ENCODE data around the gene UGT2B11. TPM values are rescaled to one million over a fixed set of nuclear protein-coding genes. Genes with fewer than 3 reads are reported as not detected.
A peak's percentile ranks its signal among the peaks of the same experiment; 100 is the strongest.
"Not testable (repeated sequence)": the region's sequence is repeated elsewhere in the genome, so short reads cannot be mapped to it uniquely, and the experiment has no call there.

Gene UGT2B11
- total RNA-seq, result not detected

GRCh38 chr4:69214716-69215115 is at the start of gene UGT2B11:
UGT2B11 (minus strand) TSS chr4:69214748; CDS start chr4:69214722, 26 bp downstream.
- no peak for DNase-seq (ENCODE audit: low read depth in 2 of 3, low spot score in 2 of 3)

- DNase-seq (ENCODE audit: low read depth in 2 of 3, low spot score in 2 of 3), result not testable (repeated sequence)
Measured at GRCh38 chr4:69253147-69253772, 38.7 kb upstream of the UGT2B11 start.

- not testable (repeated sequence) for DNase-seq (ENCODE audit: low read depth in 2 of 3, low spot score in 2 of 3)
Measured at GRCh38 chr4:69250884-69251283, 36.3 kb upstream of the UGT2B11 start.

DNA sequence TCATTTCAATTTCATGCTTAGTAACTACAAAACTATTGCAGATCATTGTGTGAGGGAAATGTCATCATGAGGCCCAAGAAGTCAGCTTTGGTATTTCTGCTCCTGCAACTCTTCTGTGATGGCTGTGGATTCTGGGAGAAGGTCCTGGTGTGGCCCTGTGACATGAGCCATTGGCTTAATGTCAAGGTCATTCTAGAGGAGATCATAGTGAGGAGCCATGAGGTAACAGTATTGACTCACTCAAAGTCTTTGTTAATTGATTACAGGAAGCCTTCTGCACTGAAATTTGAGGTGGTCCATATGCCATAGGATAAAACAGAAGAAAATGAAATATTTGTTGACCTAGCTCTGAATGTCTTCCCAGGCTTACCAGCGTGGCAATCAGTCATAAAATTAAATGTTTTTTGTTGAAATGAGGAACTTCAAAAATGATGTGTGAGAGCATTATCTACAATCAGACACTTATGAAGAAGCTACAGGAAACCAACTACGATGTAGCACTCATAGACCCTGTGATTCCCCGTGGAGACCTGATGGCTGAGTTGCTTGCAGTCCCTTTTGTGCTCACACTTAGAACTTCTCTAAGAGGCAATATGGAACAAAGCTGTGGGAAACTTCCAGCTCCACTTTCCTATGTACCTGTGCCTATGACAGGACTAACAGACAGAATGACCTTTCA is 28.2 kb upstream of the UGT2B11 start:
- peak in 1 of 3 donors; percentile 17 for DNase-seq (ENCODE audit: low read depth in 2 of 3, low spot score in 2 of 3)

DNA sequence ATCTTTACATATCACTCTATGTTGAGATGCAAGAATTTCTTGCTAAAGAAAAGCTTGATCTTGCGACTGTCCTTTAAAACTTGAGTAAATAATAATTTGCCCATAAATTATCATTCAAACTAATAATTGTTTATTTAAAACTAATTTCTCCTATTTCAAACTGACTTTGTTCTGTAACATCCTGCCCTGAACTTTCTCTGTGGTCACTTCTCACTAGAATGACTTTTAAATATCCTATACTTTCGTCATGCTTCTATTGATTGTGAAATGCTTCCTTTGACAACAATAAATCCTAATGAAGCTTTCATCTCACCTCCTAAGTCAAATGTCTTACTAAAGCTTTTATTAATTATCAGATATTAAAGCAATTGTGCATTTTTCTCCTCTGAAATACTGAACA is 27.2 kb upstream of the UGT2B11 start:
- not testable (repeated sequence) for DNase-seq (ENCODE audit: low read depth in 2 of 3, low spot score in 2 of 3)

DNA sequence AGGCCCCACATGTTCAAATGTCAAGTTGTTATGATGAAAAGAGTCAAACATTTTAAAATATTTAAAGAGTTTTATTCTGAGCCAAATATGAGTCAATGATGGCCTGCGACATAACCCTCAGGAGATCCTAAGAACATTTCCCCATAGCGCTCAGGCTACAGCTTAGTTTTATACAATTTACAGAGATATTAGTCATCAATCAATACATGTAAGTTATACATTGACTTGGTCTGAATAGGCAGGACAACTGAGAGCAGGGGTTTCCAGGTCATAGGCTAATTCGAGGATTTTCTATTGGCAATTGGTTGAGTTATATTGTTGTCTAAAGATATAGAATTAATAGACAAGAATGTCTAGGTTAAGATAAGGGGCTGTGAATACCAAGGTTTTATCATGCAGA is 26.2 kb upstream of the UGT2B11 start:
- DNase-seq (ENCODE audit: low read depth in 2 of 3, low spot score in 2 of 3), result not testable (repeated sequence)

- peak in 2 of 3 donors; percentile 21 to 31 for DNase-seq (ENCODE audit: low read depth in 2 of 3, low spot score in 2 of 3)
Measured at GRCh38 chr4:69239557-69240168, 25.1 kb upstream of the UGT2B11 start.

GRCh38 chr4:69239092-69239491 is 24.5 kb upstream of the UGT2B11 start:
- no peak for DNase-seq (ENCODE audit: low read depth in 2 of 3, low spot score in 2 of 3)

- no peak for DNase-seq (ENCODE audit: low read depth in 2 of 3, low spot score in 2 of 3)
Measured at GRCh38 chr4:69224891-69225290, 10.3 kb upstream of the UGT2B11 start.

DNA sequence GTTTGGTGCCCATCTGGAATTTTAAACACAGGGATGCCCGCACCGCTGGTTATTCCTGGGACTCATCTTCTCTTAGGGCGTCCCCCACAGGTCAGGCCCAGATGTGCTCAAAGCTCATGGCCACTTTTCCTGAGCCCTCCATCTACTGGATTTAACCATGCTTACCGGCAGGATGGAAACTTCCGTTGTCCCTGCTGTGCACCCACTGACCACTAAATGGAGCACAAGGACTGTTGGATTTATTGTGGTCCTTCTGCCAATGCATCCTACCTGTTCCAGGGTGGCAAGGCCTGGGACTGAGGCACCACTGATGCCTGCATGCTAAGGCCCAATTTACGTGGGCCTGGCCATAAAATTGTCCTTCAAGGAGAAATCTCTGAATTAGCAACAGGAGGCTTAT is 8.7 kb upstream of the UGT2B11 start:
- not testable (repeated sequence) for DNase-seq (ENCODE audit: low read depth in 2 of 3, low spot score in 2 of 3)

GRCh38 chr4:69218491-69218890 is 3.9 kb upstream of the UGT2B11 start:
- DNase-seq (ENCODE audit: low read depth in 2 of 3, low spot score in 2 of 3), result not testable (repeated sequence)

- DNase-seq (ENCODE audit: low read depth in 2 of 3, low spot score in 2 of 3), result no peak
Measured at GRCh38 chr4:69210911-69211310, 3.6 kb downstream of the UGT2B11 start.

GRCh38 chr4:69198506-69198905 is 16.0 kb downstream of the UGT2B11 start:
- not testable (repeated sequence) for DNase-seq (ENCODE audit: low read depth in 2 of 3, low spot score in 2 of 3)

DNA sequence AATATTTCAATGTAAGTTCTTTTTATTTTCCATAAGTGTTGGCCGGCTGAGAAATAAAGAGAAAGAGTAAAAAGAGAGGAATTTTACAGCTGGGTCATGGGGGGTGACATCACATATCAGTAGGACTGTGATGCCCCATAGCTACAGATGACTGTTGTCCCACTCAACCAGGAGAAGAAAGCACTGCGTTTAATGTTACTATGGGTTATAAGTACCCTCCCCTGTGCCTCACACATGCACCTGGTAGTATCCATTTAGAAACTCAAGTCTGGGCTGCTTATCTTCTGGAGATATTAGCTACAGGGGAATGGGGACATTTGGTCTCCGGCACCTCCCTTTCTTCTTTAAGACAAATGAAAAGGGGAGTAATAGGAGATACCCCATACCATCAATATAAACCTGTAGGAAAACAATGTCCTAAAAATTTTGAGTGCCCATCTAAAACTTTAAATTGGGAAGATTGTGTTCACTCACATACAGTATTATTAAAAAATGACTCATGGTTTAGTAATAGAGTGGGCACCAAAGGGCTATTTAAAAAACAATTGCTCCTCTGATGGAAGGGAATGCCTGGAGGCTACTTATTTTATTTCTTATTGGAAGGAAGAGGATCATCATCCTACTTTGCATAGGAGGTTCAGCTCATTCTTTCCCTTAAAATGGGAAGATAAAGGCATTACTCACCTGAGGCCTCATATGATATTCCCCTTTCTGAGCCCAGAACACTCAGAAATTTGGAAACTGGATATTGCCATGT is 18.2 kb downstream of the UGT2B11 start:
- DNase-seq (ENCODE audit: low read depth in 2 of 3, low spot score in 2 of 3), result no peak

DNA sequence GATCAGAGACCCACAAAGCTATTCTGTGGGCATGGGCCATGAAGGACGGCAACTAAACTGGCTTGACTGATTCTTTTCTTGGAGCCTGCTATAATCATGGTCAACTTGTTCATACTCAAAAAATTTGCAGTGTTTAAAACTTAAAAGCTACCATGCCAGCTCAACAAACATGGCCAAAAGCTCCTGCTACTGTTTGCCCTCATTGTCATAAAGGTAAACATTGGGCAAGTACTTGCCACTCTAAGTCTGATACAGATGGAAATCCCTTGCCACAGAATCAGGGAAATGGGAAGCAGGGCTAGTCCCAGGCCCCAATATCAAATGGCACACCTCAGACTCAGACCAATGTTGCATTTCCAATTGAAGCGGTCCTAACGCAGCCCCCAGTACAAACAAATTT is 20.4 kb downstream of the UGT2B11 start:
- DNase-seq (ENCODE audit: low read depth in 2 of 3, low spot score in 2 of 3), result no peak

- not testable (repeated sequence) for DNase-seq (ENCODE audit: low read depth in 2 of 3, low spot score in 2 of 3)
Measured at GRCh38 chr4:69191905-69192304, 22.6 kb downstream of the UGT2B11 start.

DNA sequence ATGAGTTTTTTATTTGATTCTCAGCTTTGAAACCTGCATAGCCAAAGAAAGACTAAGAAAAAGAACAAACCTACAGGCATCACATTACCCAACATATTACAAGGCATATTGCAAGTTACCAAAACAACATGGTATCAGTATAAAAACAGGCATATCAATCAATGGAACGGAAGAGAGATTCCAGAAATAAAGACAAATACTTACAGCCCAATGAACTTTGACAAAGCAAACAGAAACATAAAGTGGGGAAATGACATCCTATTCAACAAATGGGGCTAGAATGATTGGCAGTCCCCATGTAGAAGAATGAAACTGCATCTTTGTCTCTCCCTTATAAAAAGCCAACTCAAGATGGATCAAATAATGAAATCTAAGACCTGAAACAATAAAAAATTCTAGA is 23.9 kb downstream of the UGT2B11 start:
- not testable (repeated sequence) for DNase-seq (ENCODE audit: low read depth in 2 of 3, low spot score in 2 of 3)

- peak in 1 of 3 donors; percentile 37 for DNase-seq (ENCODE audit: low read depth in 2 of 3, low spot score in 2 of 3)
Measured at GRCh38 chr4:69181519-69182169, 32.9 kb downstream of the UGT2B11 start.

GRCh38 chr4:69179817-69180216 is 34.7 kb downstream of the UGT2B11 start:
- DNase-seq (ENCODE audit: low read depth in 2 of 3, low spot score in 2 of 3), result not testable (repeated sequence)

DNA sequence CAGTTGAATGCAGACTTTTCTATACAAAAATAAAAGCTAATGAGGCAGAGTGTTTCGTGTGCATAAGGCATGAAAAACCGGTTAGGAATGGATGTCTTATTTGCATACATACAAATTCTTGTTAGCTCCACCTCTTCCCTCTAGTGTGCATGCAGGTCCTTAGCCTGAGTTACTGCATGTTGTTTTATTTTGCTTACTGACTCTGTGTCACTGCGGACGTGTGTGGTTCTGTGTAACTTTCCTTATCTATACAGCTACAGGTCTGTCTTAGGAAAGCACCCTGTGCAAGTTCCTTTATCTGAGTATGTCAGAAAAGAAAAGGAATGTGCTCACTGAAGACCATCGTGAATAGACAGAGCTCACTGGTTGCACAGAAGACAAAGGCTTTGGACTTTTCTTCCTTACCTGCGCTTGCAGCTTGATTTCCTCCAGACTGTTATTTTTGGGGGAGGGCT is 35.8 kb downstream of the UGT2B11 start:
- DNase-seq (ENCODE audit: low read depth in 2 of 3, low spot score in 2 of 3), result peak in 2 of 3 donors; percentile 47 to 81
